Prostate gland (tissue), 2 donors: ENCODE results near the gene DPYD. TPM values are rescaled to one million over a fixed set of nuclear protein-coding genes. Genes with fewer than 3 reads are reported as not detected.

Source experiments
- DNase-seq: peaks from one replicate; pipeline ENCODE4 v3.0.0-alpha.2; 2019; ENCODE audit warnings: low spot score
- H3K27ac ChIP-seq, 2 donors: fragments of 200-600 bp; sonication (generic); 2 replicates each; pipeline ENCODE4 v1.5.1; 2017 to 2019
- H3K27me3 ChIP-seq: fragments of 200-600 bp; sonication (generic); replicated peaks from 2 replicates; pipeline ENCODE4 v1.5.1; 2019; ENCODE audit not compliant: insufficient read depth
- H3K36me3 ChIP-seq, 2 donors: fragments of 200-600 bp; sonication (generic); 1 replicate in 1 of 2; 2 replicates in 1 of 2; pipeline versions ENCODE4 v1.5.1 to v1.8.1; 2017 to 2019
- H3K4me1 ChIP-seq: fragments of 200-600 bp; sonication (generic); replicated peaks from 2 replicates; pipeline ENCODE4 v1.5.1; 2019
- H3K4me3 ChIP-seq, 2 donors: fragments of 200-600 bp; sonication (generic); 2 replicates each; pipeline ENCODE4 v1.5.1; 2017 to 2019
- H3K9me3 ChIP-seq: fragments of 200-600 bp; sonication (generic); 2 replicates; pipeline ENCODE4 v1.5.1; 2017
- POLR2A ChIP-seq: fragments of 450-650 bp; IDR thresholded peaks from one replicate; pipeline ENCODE4 v1.6.1; 2016; ENCODE audit warnings: antibody characterized with exemption, mild to moderate bottlenecking
- POLR2AphosphoS5 ChIP-seq: sonication (generic); formaldehyde crosslinking; IDR thresholded peaks from one replicate; pipeline ENCODE4 v1.6.1; 2017; ENCODE audit warnings: antibody characterized with exemption
- WGBS: methylation state at CpG from one replicate; pipeline ENCODE4 v1.1.5; 2018; 5-methylcytosine and 5-hydroxymethylcytosine counted together
- intact Hi-C: fragments of 100-400 bp; cut with DNase I; formaldehyde crosslinking; loops from one replicate; pipeline ENCODE4 v1.14.2; 2022
- total RNA-seq, 2 donors: library from RNA; depleted of rRNA; stranded (reverse); fragments of >200 nt; gene quantifications; one replicate each; pipeline ENCODE4 v1.1.0, GENCODE V29; 2016
- TF ChIP-seq, protein P1 (sequence below), 4 experiments: fragments of 200-600 bp in 2 of 4; fragments of 450-650 bp in 2 of 4; sonication (generic) in 2 of 4; IDR thresholded peaks; 1 replicate in 3 of 4; 2 replicates in 1 of 4; pipeline ENCODE4 v1.5.1; 2016 to 2019; ENCODE audit warnings: antibody characterized with exemption in 4 of 4, mild to moderate bottlenecking in 2 of 4, moderate library complexity in 2 of 4

The DPYD gene
- total RNA-seq, 2 donors from 2014 or later: 18.2 to 19.7 TPM

DNA sequence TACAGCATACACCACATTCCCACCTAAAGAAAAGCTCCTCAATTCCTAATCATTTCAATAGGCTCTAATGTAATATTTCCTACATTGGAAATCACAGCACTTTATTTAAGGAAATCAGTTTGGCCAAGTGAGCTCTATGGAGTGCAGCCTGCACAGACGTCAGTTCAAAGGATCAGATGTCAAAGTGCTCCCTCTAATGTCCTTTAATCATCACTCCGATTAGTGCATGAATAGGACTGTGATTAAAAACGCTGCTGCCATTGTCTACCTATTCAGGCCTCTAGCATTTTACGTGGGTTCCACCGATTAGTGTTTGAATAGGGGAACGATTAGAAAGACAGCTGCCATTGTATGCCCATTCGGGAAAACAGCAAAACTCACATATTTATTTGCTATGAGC is 50.2 kb downstream of the DPYD start:
- Histone ChIP-seq H3K27me3 (no peaks in the 10 kb centered on the region), H3K4me3 (no peak overlapping the region), H3K36me3 (no peaks in the 10 kb centered on the region), H3K4me1 (no peaks in the 10 kb centered on the region), H3K27ac (no peak overlapping the region), H3K9me3 (no peaks in the 10 kb centered on the region)
- TF ChIP-seq POLR2A (no peak), POLR2AphosphoS5 (no peak)
- TF ChIP-seq, protein P1, sequence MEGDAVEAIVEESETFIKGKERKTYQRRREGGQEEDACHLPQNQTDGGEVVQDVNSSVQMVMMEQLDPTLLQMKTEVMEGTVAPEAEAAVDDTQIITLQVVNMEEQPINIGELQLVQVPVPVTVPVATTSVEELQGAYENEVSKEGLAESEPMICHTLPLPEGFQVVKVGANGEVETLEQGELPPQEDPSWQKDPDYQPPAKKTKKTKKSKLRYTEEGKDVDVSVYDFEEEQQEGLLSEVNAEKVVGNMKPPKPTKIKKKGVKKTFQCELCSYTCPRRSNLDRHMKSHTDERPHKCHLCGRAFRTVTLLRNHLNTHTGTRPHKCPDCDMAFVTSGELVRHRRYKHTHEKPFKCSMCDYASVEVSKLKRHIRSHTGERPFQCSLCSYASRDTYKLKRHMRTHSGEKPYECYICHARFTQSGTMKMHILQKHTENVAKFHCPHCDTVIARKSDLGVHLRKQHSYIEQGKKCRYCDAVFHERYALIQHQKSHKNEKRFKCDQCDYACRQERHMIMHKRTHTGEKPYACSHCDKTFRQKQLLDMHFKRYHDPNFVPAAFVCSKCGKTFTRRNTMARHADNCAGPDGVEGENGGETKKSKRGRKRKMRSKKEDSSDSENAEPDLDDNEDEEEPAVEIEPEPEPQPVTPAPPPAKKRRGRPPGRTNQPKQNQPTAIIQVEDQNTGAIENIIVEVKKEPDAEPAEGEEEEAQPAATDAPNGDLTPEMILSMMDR (IDR thresholded peaks at IDR 0.05): no peak
- WGBS: 74% methylated on average over 7 of the region's 7 CpGs
- intact Hi-C loops: no loop called here
- no peak for DNase-seq

- Histone ChIP-seq H3K36me3 (no peaks in the 10 kb centered on the region), H3K27me3 (no peaks in the 10 kb centered on the region), H3K4me3 (no peak overlapping the region), H3K4me1 (no peaks in the 10 kb centered on the region), H3K27ac (no peak overlapping the region), H3K9me3 (no peaks in the 10 kb centered on the region)
- intact Hi-C loops: no loop called here
- TF ChIP-seq POLR2A (no peak), POLR2AphosphoS5 (no peak)
- TF ChIP-seq, protein P1 (IDR thresholded peaks at IDR 0.05): no peak
- DNase-seq: no peak
- 29% methylated on average over 2 of the region's 2 CpGs for WGBS
These were observed 51.4 kb downstream of the DPYD start for GRCh38 chr1:97869441-97869840.

GRCh38 chr1:97867127-97867526 is 53.7 kb downstream of the DPYD start:
- Histone ChIP-seq H3K27me3 (no peaks in the 10 kb centered on the region), H3K4me1 (no peaks in the 10 kb centered on the region), H3K27ac (no peak overlapping the region), H3K4me3 (no peak overlapping the region), H3K36me3 (no peaks in the 10 kb centered on the region), H3K9me3 (no peaks in the 10 kb centered on the region)
- 90% methylated on average over 4 of the region's 4 CpGs for WGBS
- no peak for TF ChIP-seq POLR2A
- TF ChIP-seq, protein P1 (IDR thresholded peaks at IDR 0.05): no peak
- TF ChIP-seq POLR2AphosphoS5: no peak
- DNase-seq: no peak
- intact Hi-C loops: no loop called here

DNA sequence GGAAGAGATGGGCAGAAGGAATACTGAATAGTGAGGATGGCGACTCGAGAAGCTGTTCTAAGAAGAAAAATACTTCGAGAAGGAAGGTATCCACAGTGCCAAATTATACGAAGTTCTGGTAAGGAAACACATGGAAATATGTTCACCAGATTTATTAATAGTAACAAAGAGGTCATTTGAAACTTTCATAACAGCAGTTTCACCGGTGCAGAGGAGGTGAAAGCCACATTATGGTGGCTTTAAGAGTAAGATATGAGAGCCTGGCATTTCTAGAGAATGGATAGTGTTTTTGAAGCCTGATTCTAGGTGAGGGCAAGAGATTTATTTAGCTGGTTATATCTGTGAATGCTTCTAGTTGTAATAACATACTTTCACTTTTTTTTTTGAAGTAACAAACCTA is 56.2 kb downstream of the DPYD start:
- no peaks in the 10 kb centered on the region for H3K9me3 ChIP-seq
- WGBS: 74% methylated on average over 5 of the region's 5 CpGs

DNA sequence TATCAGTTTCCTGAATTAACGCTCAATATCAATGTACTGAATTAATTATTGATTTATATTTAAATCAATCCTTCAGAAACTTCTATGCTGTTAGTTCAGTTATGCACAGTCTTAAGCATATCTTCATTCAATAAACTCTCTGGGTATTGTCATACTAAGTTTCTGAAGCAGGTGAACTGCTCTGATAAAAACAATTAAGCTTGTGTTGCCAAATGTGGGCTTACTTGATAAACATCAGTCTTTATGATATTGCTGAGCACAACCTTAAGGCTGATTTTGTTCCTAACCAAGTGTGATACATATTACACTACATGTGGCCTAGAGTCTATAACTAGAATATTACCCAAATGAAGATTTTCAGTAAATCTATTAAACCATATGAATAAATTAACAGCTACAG is 67.6 kb downstream of the DPYD start:
- Histone ChIP-seq H3K27me3 (no peaks in the 10 kb centered on the region), H3K9me3 (no peaks in the 10 kb centered on the region), H3K4me3 (no peak overlapping the region), H3K4me1 (no peaks in the 10 kb centered on the region), H3K27ac (no peak overlapping the region), H3K36me3 (no peaks in the 10 kb centered on the region)
- DNase-seq: no peak
- WGBS: 94% methylated on average over 1 of the region's 1 CpG
- no peak for TF ChIP-seq POLR2AphosphoS5
- TF ChIP-seq POLR2A: no peak
- TF ChIP-seq, protein P1 (IDR thresholded peaks at IDR 0.05): no peak
- intact Hi-C loops: no loop called here

More for the DNA sequence above, 56.2 kb downstream of the DPYD start:
- no peak overlapping the region for H3K4me3 ChIP-seq
- TF ChIP-seq POLR2A (no peak), POLR2AphosphoS5 (no peak)
- TF ChIP-seq, protein P1 (IDR thresholded peaks at IDR 0.05): no peak
- no peaks in the 10 kb centered on the region for H3K27me3 ChIP-seq
- no peaks in the 10 kb centered on the region for H3K4me1 ChIP-seq
- intact Hi-C loops: no loop called here
- DNase-seq: no peak
- no peaks in the 10 kb centered on the region for H3K36me3 ChIP-seq
- H3K27ac ChIP-seq: no peak overlapping the region
